Endothelial cell of umbilical vein (primary cell): ENCODE measurements around the gene KRTAP4-9.

Source experiments
- POLR2A ChIP-seq: IDR thresholded peaks from 2 replicates; pipeline ENCODE4 v1.6.1; 2012; ENCODE audit warnings: low read depth, mild to moderate bottlenecking, control low read depth, low read length
- POLR2AphosphoS5 ChIP-seq: IDR thresholded peaks from 2 replicates; pipeline ENCODE4 v1.6.1; 2012; ENCODE audit warnings: low read depth, mild to moderate bottlenecking, control low read depth, low read length, moderate library complexity; ENCODE audit not compliant: insufficient read depth
- TF ChIP-seq, protein P1 (sequence below), 2 donors: IDR thresholded peaks; 1 replicate in 1 of 2; 2 replicates in 1 of 2; pipeline ENCODE4 v1.5.1; 2011; ENCODE audit warnings: low read length in 2 of 2, mild to moderate bottlenecking in 2 of 2, moderate library complexity in 2 of 2, control low read depth in 1 of 2, inconsistent platforms in 1 of 2, low read depth in 1 of 2; ENCODE audit not compliant: insufficient read depth in 1 of 2; ENCODE audit errors: extremely low read depth in 1 of 2

DNA sequence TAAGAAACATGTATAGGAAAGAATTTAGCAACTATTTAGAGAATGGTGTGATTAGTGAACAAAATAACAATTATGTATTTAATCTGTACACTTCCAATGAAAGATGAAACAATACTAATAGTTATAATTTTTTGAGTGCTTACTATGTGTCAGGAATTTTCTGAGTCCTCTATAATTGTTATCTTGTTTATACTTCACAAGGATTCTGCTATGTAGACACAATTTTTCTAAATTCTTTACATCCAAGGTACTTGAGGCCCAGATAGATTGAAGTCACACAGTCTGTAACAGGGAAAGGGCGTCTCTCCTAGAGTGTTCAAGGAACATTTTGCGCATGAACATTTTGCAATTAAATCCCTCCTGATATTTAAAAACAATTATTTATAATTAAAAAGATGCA is 19.9 kb downstream of the KRTAP4-9 start:
- TF ChIP-seq, protein P1, sequence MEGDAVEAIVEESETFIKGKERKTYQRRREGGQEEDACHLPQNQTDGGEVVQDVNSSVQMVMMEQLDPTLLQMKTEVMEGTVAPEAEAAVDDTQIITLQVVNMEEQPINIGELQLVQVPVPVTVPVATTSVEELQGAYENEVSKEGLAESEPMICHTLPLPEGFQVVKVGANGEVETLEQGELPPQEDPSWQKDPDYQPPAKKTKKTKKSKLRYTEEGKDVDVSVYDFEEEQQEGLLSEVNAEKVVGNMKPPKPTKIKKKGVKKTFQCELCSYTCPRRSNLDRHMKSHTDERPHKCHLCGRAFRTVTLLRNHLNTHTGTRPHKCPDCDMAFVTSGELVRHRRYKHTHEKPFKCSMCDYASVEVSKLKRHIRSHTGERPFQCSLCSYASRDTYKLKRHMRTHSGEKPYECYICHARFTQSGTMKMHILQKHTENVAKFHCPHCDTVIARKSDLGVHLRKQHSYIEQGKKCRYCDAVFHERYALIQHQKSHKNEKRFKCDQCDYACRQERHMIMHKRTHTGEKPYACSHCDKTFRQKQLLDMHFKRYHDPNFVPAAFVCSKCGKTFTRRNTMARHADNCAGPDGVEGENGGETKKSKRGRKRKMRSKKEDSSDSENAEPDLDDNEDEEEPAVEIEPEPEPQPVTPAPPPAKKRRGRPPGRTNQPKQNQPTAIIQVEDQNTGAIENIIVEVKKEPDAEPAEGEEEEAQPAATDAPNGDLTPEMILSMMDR (IDR thresholded peaks at IDR 0.05; ENCODE audit: extremely low read depth in 1 of 2, insufficient read depth in 1 of 2, low read depth in 1 of 2, low read length in 2 of 2), result no peak
- TF ChIP-seq POLR2A, result no peak
- TF ChIP-seq POLR2AphosphoS5, result no peak
